PC-3 (cell line): ENCODE measurements around the gene CYB5R2.

ENCODE experiments used
- EZH2 ChIP-seq: fragments of 300-600 bp; sonication (generic); IDR thresholded peaks from one replicate; pipeline ENCODE4 v1.6.1; 2017; ENCODE audit warnings: antibody characterized with exemption, mild to moderate bottlenecking, low read length; ENCODE audit not compliant: unreplicated experiment
- EZH2phosphoT487 ChIP-seq: fragments of 300-600 bp; sonication (generic); IDR thresholded peaks from 2 replicates; pipeline ENCODE4 v1.6.1; 2018; ENCODE audit warnings: mild to moderate bottlenecking, antibody characterized with exemption, low read length, borderline replicate concordance
- TF ChIP-seq, protein P1 (sequence below): fragments of 300-600 bp; sonication (generic); conservative IDR thresholded peaks from 2 replicates; pipeline ENCODE4 v1.5.1; 2017; ENCODE audit warnings: antibody characterized with exemption, low read depth, mild to moderate bottlenecking, low read length

DNA sequence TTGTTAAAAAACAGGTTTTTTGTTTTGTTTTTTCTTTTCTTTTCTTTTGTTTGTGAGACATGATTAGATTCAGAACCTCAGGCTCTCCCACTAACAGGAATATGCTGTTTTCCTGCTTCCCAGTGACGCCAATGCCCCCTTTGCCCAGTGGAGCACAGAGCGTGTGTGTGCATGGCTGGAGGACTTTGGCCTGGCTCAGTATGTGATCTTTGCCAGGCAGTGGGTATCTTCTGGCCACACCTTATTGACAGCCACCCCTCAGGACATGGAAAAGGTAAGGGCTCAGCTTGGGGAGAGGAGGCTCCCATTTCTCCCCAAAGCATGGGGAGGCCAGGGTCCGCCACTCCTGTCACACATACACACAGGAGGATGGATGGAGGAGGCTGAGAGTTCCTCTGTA, 25.0 kb downstream of the CYB5R2 start:
- no peak for TF ChIP-seq EZH2
- TF ChIP-seq, protein P1, sequence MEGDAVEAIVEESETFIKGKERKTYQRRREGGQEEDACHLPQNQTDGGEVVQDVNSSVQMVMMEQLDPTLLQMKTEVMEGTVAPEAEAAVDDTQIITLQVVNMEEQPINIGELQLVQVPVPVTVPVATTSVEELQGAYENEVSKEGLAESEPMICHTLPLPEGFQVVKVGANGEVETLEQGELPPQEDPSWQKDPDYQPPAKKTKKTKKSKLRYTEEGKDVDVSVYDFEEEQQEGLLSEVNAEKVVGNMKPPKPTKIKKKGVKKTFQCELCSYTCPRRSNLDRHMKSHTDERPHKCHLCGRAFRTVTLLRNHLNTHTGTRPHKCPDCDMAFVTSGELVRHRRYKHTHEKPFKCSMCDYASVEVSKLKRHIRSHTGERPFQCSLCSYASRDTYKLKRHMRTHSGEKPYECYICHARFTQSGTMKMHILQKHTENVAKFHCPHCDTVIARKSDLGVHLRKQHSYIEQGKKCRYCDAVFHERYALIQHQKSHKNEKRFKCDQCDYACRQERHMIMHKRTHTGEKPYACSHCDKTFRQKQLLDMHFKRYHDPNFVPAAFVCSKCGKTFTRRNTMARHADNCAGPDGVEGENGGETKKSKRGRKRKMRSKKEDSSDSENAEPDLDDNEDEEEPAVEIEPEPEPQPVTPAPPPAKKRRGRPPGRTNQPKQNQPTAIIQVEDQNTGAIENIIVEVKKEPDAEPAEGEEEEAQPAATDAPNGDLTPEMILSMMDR, result no peak
- no peak for TF ChIP-seq EZH2phosphoT487
